ENCODE measurements around the gene CSF1. TPM values are rescaled to one million over a fixed set of nuclear protein-coding genes. Genes with fewer than 3 reads are reported as not detected.

Gene CSF1
- total RNA-seq, 2 experiments from 2014 or later, result 44.8 to 46.6 TPM

DNA sequence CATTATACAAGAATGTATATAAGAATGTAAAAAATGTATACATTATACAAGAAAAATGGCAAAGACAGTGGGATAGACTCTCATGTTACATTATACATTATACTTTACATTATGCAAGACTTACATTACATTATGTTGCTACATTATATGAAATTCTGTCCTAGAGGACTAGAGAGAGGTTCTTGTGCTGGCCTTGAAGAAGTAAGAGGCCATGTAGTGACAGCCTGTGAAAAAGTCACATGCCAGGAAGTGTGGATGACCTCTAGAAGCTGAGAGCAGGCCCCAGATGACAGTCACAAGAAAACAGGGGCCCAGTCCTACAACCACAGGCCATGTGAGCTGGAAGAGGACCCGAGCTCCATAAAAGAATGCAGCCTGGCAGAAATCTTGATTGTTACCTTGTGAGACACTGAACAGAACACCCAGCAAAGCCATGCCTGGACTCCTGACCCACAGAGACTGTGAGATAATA is 43.4 kb downstream of the CSF1 start:
- ChIA-PET POLR2A (no interaction called here), CTCF (interaction anchor here (1.5 kb wide), 1 partner anchor 177 kb away, joined by 4 read pairs; no protein-coding TSS in a partner anchor)

DNA sequence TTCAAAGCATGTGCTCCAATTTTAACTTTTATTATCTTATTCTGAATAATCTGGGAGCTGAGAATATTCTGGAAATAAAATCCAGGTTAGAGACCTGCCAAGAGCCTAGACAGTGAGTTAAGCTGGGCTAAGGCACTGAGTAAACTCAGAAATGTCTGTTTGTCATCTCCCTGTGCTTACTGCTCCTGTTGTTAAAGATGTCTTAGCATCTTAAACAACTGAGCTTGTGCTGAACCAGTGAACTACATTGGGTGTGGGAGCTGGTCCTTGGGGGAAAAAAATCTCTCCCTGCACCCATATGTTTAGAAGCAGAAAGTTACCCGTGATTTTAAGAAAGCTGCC is 49.0 kb downstream of the CSF1 start:
- POLR2A ChIA-PET, result no interaction called here
- CTCF ChIA-PET, result interaction anchor here (1.0 kb wide), 1 partner anchor 25 kb away, joined by 4 read pairs; the partner anchor contains the start of gene AHCYL1

DNA sequence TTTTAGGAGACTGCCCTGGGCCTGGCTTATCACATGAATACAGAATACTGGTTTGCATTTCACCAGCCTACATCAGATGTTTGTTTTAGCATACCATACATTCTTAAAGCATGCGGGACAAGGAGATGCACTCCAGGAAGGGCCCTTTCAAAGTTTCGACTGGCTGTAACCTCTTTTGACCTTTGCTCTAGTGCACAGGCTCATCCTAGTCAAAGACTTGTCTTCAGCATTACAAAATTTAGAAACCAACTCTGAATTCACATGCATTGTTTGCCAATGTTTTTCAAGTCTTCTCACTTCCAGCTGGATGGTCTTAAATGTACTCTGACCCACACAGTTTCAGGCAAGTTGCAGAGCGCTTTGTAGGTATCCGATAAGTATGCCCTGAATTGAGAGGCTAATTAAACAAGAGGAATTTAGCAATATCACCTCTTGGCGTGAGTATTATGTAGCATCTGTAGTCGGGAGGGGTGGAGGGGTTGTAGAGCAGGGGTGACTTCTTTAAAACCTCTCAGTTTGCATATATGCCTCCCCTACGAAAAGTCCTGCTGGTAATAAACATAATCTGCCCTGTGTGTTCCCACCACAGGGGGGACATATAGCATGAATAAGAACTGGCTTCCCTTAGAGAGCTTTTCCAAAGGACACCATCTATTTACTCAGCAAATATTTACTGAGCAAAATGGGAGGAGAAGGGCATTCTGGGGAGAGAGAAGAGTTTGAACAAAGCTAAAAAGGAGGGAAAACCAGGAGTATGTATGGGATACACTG is 49.5 kb downstream of the CSF1 start:
- POLR2A ChIA-PET, result no interaction called here

DNA sequence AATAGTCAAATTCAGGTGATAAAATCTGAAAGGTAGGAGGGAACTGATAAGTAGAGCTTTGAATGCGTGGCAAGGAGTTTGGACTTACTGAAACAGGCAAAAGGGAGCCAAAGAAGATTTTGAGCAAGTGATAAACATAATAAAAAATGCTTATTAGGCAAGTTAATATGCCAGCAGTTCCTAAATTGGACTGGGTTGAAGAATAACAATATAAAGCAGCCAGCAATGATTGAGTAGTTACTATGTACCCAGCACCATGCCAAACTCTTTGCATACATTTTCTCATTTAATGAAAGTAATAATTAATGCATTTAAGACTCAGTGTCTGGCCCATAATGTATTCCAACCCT is 50.1 kb downstream of the CSF1 start:
- CTCF ChIA-PET, result no interaction called here
- POLR2A ChIA-PET, result no interaction called here

More for the DNA sequence above, 49.5 kb downstream of the CSF1 start:
- CTCF ChIA-PET, result no interaction called here

DNA sequence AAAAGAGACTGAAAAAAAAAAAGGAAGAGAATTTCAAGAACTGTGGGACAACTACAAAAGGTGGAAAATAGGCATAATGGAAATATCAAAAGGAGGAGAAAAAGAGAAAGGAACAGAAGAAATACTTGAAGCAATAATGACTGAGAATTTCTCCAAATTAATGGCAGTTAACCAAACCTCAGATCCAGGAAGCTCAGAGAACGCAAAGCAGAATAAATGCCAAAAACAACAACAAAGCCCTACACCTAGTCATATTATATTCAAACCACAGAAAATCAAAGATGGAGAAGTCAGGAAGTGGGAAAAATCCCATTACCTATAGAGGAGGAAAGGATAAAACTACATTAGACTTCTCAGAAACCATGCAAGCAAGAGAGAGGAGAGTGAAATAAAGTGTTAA is 53.2 kb downstream of the CSF1 start:
- POLR2A ChIA-PET, result no interaction called here
- CTCF ChIA-PET, result no interaction called here

DNA sequence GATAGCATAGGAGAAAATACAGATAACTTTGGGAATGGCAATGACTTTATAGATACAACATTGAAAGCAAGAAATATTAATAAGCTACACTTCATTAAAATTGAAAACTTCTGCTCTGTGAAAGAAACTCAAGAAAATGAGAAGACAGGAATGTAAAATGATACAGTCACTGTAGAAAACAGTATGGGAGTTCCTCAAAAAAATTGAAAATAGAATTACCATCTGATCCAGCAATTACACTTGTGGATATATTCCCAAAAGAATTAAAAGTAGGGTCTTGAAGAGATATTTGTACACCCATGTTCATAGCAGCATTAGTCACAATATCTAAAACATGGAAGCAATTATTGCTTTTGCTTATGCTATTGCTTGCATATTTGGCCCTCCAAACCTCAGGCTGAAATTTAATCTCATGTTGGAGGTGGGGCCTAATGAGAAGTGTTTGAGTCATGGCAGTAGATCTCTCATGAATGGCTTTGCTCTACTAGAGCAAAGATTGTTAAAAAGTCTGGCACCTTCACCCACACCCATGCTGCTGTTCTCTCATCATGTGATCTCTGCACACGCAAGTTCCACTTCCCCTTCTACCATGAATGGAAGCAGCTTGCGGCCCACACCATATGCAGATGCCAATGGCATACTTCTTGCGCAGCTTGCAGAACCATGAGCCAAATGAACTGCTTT is 58.6 kb downstream of the CSF1 start:
- ChIA-PET POLR2A (no interaction called here), CTCF (interaction anchor here (0.7 kb wide), 1 partner anchor 788 kb away, joined by 6 read pairs; no protein-coding TSS in a partner anchor)

DNA sequence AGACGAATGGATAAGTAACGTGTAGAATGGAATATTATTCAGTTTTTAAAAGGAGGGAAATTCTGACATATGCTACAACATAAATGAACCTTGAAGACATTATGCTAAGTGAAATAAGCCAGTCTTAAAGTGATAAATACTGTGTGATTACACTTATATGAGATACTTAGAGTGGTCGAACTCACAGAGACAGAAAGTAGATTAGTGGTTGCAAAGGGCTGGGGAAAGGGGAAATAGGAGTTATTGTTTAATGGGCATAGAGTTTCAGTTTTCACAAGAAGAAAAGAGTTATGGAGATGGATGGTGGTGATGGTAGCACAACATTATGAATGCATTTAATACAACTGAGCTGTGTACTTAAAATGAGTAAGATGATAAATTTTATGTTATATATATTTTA is 59.3 kb downstream of the CSF1 start:
- POLR2A ChIA-PET, result no interaction called here
- CTCF ChIA-PET, result no interaction called here

DNA sequence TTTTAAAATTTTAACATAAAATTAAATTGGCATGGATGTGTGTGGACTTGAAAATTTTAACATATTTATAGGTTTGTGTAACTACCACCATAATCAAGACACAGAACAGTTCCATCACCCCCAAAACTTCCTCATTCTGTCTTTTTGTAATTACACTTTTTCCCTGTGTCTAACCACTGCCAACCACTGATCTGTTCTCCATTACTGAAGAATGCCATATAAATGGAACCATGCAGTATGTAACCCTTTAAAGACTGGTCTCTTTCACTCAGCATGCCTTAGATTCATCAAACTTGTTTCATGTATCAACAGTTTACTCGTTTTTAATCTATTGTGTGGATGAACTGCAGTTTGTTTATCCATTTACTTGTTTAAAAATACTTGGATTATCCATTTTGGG is 60.9 kb downstream of the CSF1 start:
- ChIA-PET POLR2A (no interaction called here), CTCF (no interaction called here)

DNA sequence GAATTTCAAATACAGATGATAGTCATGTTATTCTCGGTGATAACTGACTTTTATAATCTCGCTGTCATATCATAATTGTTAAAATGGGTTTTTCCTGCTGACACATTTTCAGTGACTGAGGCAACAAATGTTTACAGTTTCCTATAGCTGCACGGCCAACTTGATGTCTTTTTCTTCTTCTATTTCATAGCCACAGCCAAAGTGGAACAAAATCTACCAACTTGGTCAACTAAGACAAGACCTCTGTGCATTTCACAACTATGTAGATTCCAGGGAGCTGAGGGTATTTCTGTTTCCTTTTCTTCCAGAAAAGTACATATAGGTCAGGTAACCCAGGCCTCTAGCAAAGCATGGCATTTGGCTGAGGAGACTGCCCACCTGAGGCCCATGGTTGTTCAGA is 63.5 kb downstream of the CSF1 start:
- POLR2A ChIA-PET, result no interaction called here
- CTCF ChIA-PET, result interaction anchor here (1.0 to 1.4 kb wide), 2 partner anchors 190 to 197 kb away, joined by 3 to 4 read pairs; no protein-coding TSS in a partner anchor

DNA sequence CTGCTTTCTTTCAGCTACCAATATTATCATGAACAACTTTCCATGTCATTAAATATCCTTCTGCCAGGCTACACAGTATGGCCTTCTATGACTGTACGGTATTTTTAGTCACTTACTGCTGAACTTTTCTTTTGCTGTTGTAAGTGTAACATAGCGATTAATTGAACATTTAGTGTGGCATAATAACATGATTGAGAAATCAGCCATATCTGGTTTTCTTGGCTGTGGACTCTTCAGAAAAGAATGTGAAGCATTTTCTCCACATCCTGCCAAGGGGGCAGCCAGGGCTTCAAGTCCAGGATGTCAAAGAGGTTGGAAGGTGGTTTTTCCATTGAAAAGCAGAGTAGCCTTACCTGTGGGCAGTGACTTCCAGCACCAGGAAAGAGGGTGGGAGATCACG is 65.1 kb downstream of the CSF1 start:
- ChIA-PET POLR2A (no interaction called here), CTCF (interaction anchor here (1.0 to 1.1 kb wide), 2 partner anchors 197 to 199 kb away, joined by 3 read pairs; no protein-coding TSS in a partner anchor)

DNA sequence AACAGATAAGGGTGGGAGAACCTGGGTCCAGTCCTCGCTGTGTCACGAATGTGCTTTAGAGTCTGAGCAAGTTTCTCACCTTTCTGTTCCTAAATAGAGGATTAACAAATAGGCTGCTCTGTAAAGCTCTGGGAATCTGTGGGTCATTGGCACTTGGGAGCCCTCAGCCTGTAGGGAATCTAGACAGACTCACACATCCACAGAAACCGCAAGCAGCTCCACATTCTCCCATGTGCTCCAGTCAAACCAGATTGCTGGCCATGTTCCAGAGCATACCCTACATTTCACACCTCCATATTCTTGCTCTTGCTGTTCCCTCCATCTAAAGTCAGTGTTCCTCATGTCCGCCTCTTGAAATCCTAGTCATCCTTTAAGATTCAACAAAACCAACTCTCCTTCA is 66.1 kb downstream of the CSF1 start:
- ChIA-PET POLR2A (no interaction called here), CTCF (interaction anchor here (0.6 to 1.0 kb wide), 2 partner anchors 198 to 203 kb away, joined by 3 read pairs; no protein-coding TSS in a partner anchor)

DNA sequence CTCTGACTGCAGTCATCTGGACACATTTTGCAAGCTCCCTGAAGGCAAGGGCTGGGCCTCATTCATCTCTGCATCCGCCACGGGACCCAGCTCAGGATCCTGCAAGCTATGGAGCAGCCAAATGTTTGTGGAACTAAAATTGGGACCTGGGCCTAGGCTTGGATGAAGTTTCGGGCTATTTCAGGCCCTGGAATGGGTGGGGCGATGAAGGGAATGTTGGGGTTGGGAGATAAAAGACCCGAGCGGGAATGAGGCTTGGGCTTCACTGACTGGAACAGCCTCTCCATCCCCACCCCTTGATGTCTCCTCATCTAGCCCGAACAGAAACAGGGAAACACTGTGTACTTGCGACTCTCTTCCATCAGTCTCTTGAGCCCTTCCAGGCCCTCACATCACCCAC is 66.6 kb downstream of the CSF1 start:
- ChIA-PET CTCF (interaction anchor here (0.6 kb wide), 1 partner anchor 203 kb away, joined by 3 read pairs; no protein-coding TSS in a partner anchor), POLR2A (no interaction called here)

DNA sequence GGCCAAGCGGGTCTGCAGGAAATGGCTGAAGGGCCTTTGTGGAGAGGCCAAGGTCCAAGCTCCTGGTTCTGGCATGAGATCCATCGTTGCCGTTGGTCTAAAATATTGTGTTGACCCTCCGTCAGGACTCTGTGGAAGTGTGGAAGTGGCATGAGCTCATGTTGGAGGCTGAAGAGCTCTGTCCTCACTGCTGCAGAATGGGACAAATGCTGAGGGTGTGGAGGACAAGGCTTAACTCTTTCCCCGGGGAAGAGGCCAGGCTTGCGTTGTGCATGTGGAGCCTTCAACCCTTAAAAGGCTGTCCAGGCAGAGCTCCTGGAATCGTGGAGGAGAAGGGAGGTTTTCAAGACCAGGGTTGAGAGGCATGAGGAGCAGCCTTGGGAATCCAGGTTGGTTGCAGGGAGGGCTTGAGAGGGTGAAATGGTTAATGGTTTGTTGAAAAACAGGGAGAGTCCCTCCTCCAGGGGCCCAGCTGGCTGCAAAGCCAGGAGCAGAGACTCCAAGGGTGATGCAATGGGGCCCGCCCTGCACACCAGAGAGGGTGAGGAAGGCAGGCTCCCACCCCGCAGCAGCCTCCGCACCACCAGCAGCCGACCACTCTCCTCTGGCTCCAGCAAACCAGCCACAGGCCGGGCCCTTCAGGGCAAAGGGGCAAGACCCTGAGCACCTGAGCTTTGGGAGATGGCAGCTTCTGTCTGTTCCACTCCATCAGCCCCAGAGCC is 67.2 kb downstream of the CSF1 start:
- ChIA-PET POLR2A (no interaction called here), CTCF (interaction anchor here (1.4 kb wide), 1 partner anchor 338 kb away, joined by 3 read pairs; no protein-coding TSS in a partner anchor)

DNA sequence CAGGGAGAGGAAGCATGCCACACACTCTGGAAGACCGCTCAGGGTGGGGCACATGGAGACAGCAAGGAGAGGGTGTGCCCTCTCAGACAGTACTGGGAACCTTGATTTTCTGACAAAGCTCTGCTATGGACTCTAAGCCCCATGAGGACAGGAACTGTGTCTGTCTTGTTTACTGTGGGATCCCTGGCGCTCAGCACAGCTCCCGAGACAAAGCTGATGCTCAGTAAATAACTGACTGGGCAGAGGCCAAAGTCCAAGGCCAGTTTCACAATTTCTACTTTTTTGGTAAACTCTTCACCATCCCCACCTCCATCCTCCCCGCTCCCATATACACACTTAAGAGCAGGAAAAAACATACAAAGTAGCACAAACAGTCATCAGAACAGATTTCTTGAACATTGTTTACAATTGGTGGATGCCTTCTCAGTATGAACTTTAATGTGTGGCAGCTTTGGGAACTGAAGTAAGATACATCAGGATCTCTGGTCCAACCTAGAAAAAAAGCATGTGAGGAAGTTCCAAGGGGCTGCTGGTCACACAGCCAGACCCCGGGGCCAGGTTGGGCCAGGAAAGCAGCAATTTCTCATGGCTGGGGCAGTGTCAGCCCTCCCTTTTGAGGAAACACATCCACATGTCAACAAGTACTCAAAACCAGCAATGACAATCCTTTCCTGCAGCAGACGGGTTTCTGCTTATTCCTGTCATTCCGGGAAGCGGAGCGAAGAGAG is 68.3 kb downstream of the CSF1 start:
- ChIA-PET CTCF (interaction anchor here (1.4 to 8.0 kb wide), 2 partner anchors 202 to 339 kb away, joined by 3 to 247 read pairs; no protein-coding TSS in a partner anchor), POLR2A (no interaction called here)

DNA sequence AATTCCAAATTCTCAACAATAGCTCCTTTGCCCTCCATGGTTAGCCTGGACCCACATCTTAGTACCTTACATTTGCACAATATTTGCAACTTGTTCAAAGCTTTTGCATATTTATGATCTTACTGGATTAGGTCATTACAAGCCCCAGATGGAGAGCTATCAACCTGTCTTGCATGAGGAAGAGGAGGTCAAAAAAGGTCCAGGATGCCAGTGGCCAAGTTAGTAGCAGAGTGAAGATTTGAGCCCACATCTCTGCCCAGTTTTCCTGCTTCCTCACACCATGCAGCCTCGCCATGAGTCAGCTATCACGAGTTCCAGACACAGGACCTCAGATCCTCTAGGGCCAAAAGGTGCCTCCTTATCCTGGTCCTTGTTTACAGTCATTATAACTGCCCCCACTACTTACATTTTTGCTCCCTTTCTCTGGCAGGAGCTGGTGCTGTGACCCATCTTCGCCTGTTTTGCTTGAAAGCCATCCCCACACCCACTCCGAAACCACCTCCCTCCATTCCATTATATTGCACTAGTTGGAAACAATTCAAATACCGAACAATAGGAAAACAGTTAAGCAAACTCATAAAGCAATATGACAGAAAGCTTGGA is 68.9 kb downstream of the CSF1 start:
- ChIA-PET POLR2A (no interaction called here), CTCF (interaction anchor here (1.4 to 8.0 kb wide), 2 partner anchors 202 to 340 kb away, joined by 3 to 247 read pairs; no protein-coding TSS in a partner anchor)

Data from activated CD8-positive, alpha-beta memory T cell treated with anti-CD3 and anti-CD28 coated beads for 36 hours (primary cell).